Left lobe of liver (tissue), 2 donors: Measurements from ENCODE around the gene DGUOK. TPM values are rescaled to one million over a fixed set of nuclear protein-coding genes. Genes with fewer than 3 reads are reported as not detected.
"Not testable (repeated sequence)": the region's sequence is repeated elsewhere in the genome, so short reads cannot be mapped to it uniquely, and the experiment has no call there.

Source experiments
- ATAC-seq: fragments of 200-7000 bp; cut with Tn5 transposase; one replicate; pipeline ENCODE4 v1.9.1; 2020; ENCODE audit warnings: mild to moderate bottlenecking, moderate library complexity
- DNase-seq: peaks from one replicate; pipeline ENCODE4 v3.0.0-alpha.2; 2020; ENCODE audit warnings: low spot score
- total RNA-seq: library from RNA; stranded (reverse); gene quantifications from one replicate; pipeline ENCODE4 v1.2.1, GENCODE V29; 2021
- donor health status: DM: no; HTN: no; CAD: no; lungs with moderate emphysema.
- donor health status: DM: no; HTN: yes; CAD: no.

The DGUOK gene
- total RNA-seq, 1 donor from 2014 or later = 14.7 TPM

GRCh38 chr2:73919596-73920228 lies 7.0 kb upstream of the DGUOK start:
- DNase-seq = no peak
- ATAC-seq = no peak

- ATAC-seq (peak; percentile 55), DNase-seq (no peak)
These were observed 5.8 kb upstream of the DGUOK start for GRCh38 chr2:73920577-73921545.

- DNase-seq = no peak
- no peak for ATAC-seq
These were observed 5.1 kb upstream of the DGUOK start for GRCh38 chr2:73921581-73921980.

- ATAC-seq = no peak
These were observed 4.0 kb upstream of the DGUOK start for GRCh38 chr2:73922681-73923080.

GRCh38 chr2:73925033-73925704 lies 1.5 kb upstream of the DGUOK start:
- DNase-seq (no peak), ATAC-seq (no peak)

More at GRCh38 chr2:73922681-73923080, 4.0 kb upstream of the DGUOK start:
- DNase-seq = no peak

- DNase-seq (no peak), ATAC-seq (no peak)
These were observed 707 bp upstream of the DGUOK start for GRCh38 chr2:73925853-73926492.

- DNase-seq = no peak
- no peak for ATAC-seq
These were observed 664 bp downstream of the DGUOK start for GRCh38 chr2:73927344-73927743.

GRCh38 chr2:73928963-73929347 lies 2.3 kb downstream of the DGUOK start:
- no peak for ATAC-seq

GRCh38 chr2:73930386-73930785 lies 3.7 kb downstream of the DGUOK start:
- DNase-seq = no peak
- ATAC-seq = no peak

More at GRCh38 chr2:73928963-73929347, 2.3 kb downstream of the DGUOK start:
- no peak for DNase-seq

- no peak for ATAC-seq
- DNase-seq = no peak
These were observed 5.1 kb downstream of the DGUOK start for GRCh38 chr2:73931531-73932500.

GRCh38 chr2:73933194-73933593 lies 6.5 kb downstream of the DGUOK start:
- no peak for ATAC-seq
- DNase-seq = no peak

- ATAC-seq (no peak), DNase-seq (no peak)
These were observed 9.0 kb downstream of the DGUOK start for GRCh38 chr2:73935641-73936040.

- ATAC-seq (no peak), DNase-seq (no peak)
These were observed 10.6 kb downstream of the DGUOK start for GRCh38 chr2:73937103-73937885.

- ATAC-seq (no peak), DNase-seq (no peak)
These were observed 11.2 kb downstream of the DGUOK start for GRCh38 chr2:73937899-73938298.

- DNase-seq (no peak), ATAC-seq (no peak)
These were observed 12.2 kb downstream of the DGUOK start for GRCh38 chr2:73938718-73939352.

- DNase-seq (no peak), ATAC-seq (peak; percentile 31)
These were observed 12.7 kb downstream of the DGUOK start for GRCh38 chr2:73939419-73939818.

- not testable (repeated sequence) for ATAC-seq, DNase-seq
These were observed 13.4 kb downstream of the DGUOK start for GRCh38 chr2:73940066-73940465.

GRCh38 chr2:73942664-73943063 lies 16.0 kb downstream of the DGUOK start:
- DNase-seq (no peak), ATAC-seq (no peak)

GRCh38 chr2:73944714-73945113 lies 18.0 kb downstream of the DGUOK start:
- DNase-seq (no peak), ATAC-seq (no peak)
